ENCODE measurements around the gene BSX. TPM values are rescaled to one million over a fixed set of nuclear protein-coding genes. Genes with fewer than 3 reads are reported as not detected.

BSX gene
- total RNA-seq, 5 donors from 2014 or later (not counting 1 experiment from before 2014, with no cell fraction given) = not detected

GRCh38 chr11:122979815-122980595 lies 1.6 kb downstream of the BSX start:
- H3K9me3 Mint-ChIP-seq = no peaks in the 10 kb centered on the region
- Histone ChIP-seq H3K9me3 (no peaks in the 10 kb centered on the region), H3K4me1 (ENCODE audit: control insufficient read depth in 1 of 2, extremely low read depth in 1 of 2, insufficient read depth in 2 of 2, low read length in 2 of 2) (peaks cover 0 to 45% of the 10 kb centered on the region in 2 experiments), H3K36me3 (ENCODE audit: control insufficient read depth in 2 of 2, extremely low read depth in 1 of 2, insufficient read depth in 1 of 2, low read length in 1 of 2) (no peaks in the 10 kb centered on the region), H3K27ac (ENCODE audit: low read length) (no peak overlapping the region), H3K27me3 (replicated peaks in 1 of 2; ENCODE audit: control insufficient read depth in 2 of 2, extremely low read depth in 1 of 2, insufficient read depth in 2 of 2, low read length in 1 of 2) (peaks cover 27 to 82% of the 10 kb centered on the region in 2 experiments), H3K4me3 (ENCODE audit: control insufficient read depth in 1 of 2, extremely low read depth in 1 of 2, low read length in 1 of 2) (no peak overlapping the region)
- ATAC-seq (replicated peaks in 1 of 4) (no peak), DNase-seq (no peak)
- ChIA-PET CTCF (no interaction called here), POLR2A (no interaction called here)
- peaks cover 48 to 54% (median 51%) of the 10 kb centered on the region in 3 donors for H3K4me1 Mint-ChIP-seq
- H3K27ac Mint-ChIP-seq = peak overlapping the region in 1 of 2 donors; percentile 4
- WGBS (ENCODE audit: insufficient coverage) = 8% methylated on average over 26 of the region's 27 CpGs
- peak overlapping the region in 1 of 3 donors; percentile 34 for H3K4me3 Mint-ChIP-seq
- H3K36me3 Mint-ChIP-seq = peaks cover 5% of the 10 kb centered on the region
- peaks cover 74 to 90% of the 10 kb centered on the region in 2 donors for H3K27me3 Mint-ChIP-seq

GRCh38 chr11:122979103-122979814 lies 2.4 kb downstream of the BSX start:
- Mint-ChIP-seq H3K27ac (peak overlapping the region in 1 of 2 donors; percentile 4), H3K9me3 (no peaks in the 10 kb centered on the region), H3K4me1 (peaks cover 46 to 54% (median 47%) of the 10 kb centered on the region in 3 donors), H3K36me3 (peaks cover 5% of the 10 kb centered on the region), H3K27me3 (peaks cover 82 to 91% of the 10 kb centered on the region in 2 donors), H3K4me3 (peak overlapping the region in 1 of 3 donors; percentile 34)
- ATAC-seq (replicated peaks in 1 of 4) = no peak
- peaks cover 0 to 39% of the 10 kb centered on the region in 2 experiments for H3K4me1 ChIP-seq (ENCODE audit: control insufficient read depth in 1 of 2, extremely low read depth in 1 of 2, insufficient read depth in 2 of 2, low read length in 2 of 2)
- DNase-seq = no peak
- no peak overlapping the region for H3K27ac ChIP-seq (ENCODE audit: low read length)
- POLR2A ChIA-PET = no interaction called here
- no peaks in the 10 kb centered on the region for H3K9me3 ChIP-seq
- CTCF ChIA-PET = interaction anchor here in 1 of 2 donors (0.6 kb wide), 1 partner anchor 268 kb away, joined by 3 read pairs; no protein-coding TSS in a partner anchor
- WGBS (ENCODE audit: insufficient coverage) = 12% methylated on average over 24 of the region's 44 CpGs
- peaks cover 34 to 76% of the 10 kb centered on the region in 2 experiments for H3K27me3 ChIP-seq (replicated peaks in 1 of 2; ENCODE audit: control insufficient read depth in 2 of 2, extremely low read depth in 1 of 2, insufficient read depth in 2 of 2, low read length in 1 of 2)
- no peak overlapping the region for H3K4me3 ChIP-seq (ENCODE audit: control insufficient read depth in 1 of 2, extremely low read depth in 1 of 2, low read length in 1 of 2)
- no peaks in the 10 kb centered on the region for H3K36me3 ChIP-seq (ENCODE audit: control insufficient read depth in 2 of 2, extremely low read depth in 1 of 2, insufficient read depth in 1 of 2, low read length in 1 of 2)

- H3K9me3 ChIP-seq = no peaks in the 10 kb centered on the region
- H3K36me3 Mint-ChIP-seq = peaks cover 5% of the 10 kb centered on the region
- peaks cover 41 to 66% of the 10 kb centered on the region in 2 experiments for H3K27me3 ChIP-seq (replicated peaks in 1 of 2; ENCODE audit: control insufficient read depth in 2 of 2, extremely low read depth in 1 of 2, insufficient read depth in 2 of 2, low read length in 1 of 2)
- DNase-seq (no peak), ATAC-seq (replicated peaks in 1 of 4) (no peak)
- H3K4me3 Mint-ChIP-seq = peak overlapping the region in 1 of 3 donors; percentile 22
- WGBS (ENCODE audit: insufficient coverage) = no CpG with 5 or more reads among the region's 7 CpGs
- H3K4me3 ChIP-seq (ENCODE audit: control insufficient read depth in 1 of 2, extremely low read depth in 1 of 2, low read length in 1 of 2) = no peak overlapping the region
- peaks cover 38 to 47% (median 39%) of the 10 kb centered on the region in 3 donors for H3K4me1 Mint-ChIP-seq
- no peaks in the 10 kb centered on the region for H3K36me3 ChIP-seq (ENCODE audit: control insufficient read depth in 2 of 2, extremely low read depth in 1 of 2, insufficient read depth in 1 of 2, low read length in 1 of 2)
- H3K27me3 Mint-ChIP-seq = peaks cover 85 to 90% of the 10 kb centered on the region in 2 donors
- no peaks in the 10 kb centered on the region for H3K9me3 Mint-ChIP-seq
- POLR2A ChIA-PET = no interaction called here
- CTCF ChIA-PET = no interaction called here
- peak overlapping the region in 1 of 2 donors; percentile 40 for H3K27ac Mint-ChIP-seq
- H3K4me1 ChIP-seq (ENCODE audit: control insufficient read depth in 1 of 2, extremely low read depth in 1 of 2, insufficient read depth in 2 of 2, low read length in 2 of 2) = peaks cover 0 to 30% of the 10 kb centered on the region in 2 experiments
- no peak overlapping the region for H3K27ac ChIP-seq (ENCODE audit: low read length)
These were observed 3.4 kb downstream of the BSX start for GRCh38 chr11:122978299-122978620.

GRCh38 chr11:122977470-122978298 lies 4.0 kb downstream of the BSX start:
- ChIA-PET CTCF (no interaction called here), POLR2A (no interaction called here)
- peaks cover 0 to 30% of the 10 kb centered on the region in 2 experiments for H3K4me1 ChIP-seq (ENCODE audit: control insufficient read depth in 1 of 2, extremely low read depth in 1 of 2, insufficient read depth in 2 of 2, low read length in 2 of 2)
- H3K4me3 ChIP-seq (ENCODE audit: control insufficient read depth in 1 of 2, extremely low read depth in 1 of 2, low read length in 1 of 2) = no peak overlapping the region
- peak overlapping the region in 1 of 3 donors; percentile 50 for H3K4me3 Mint-ChIP-seq
- no peak for ATAC-seq (replicated peaks in 1 of 4)
- no peak for DNase-seq
- WGBS (ENCODE audit: insufficient coverage) = 9% methylated on average over 30 of the region's 50 CpGs
- H3K4me1 Mint-ChIP-seq = peaks cover 34 to 42% (median 34%) of the 10 kb centered on the region in 3 donors
- no peak overlapping the region for H3K27ac ChIP-seq (ENCODE audit: low read length)
- H3K36me3 Mint-ChIP-seq = peaks cover 5% of the 10 kb centered on the region
- no peaks in the 10 kb centered on the region for H3K9me3 Mint-ChIP-seq
- peaks cover 38 to 62% of the 10 kb centered on the region in 2 experiments for H3K27me3 ChIP-seq (replicated peaks in 1 of 2; ENCODE audit: control insufficient read depth in 2 of 2, extremely low read depth in 1 of 2, insufficient read depth in 2 of 2, low read length in 1 of 2)
- H3K27me3 Mint-ChIP-seq = peaks cover 84 to 86% of the 10 kb centered on the region in 2 donors
- H3K36me3 ChIP-seq (ENCODE audit: control insufficient read depth in 2 of 2, extremely low read depth in 1 of 2, insufficient read depth in 1 of 2, low read length in 1 of 2) = no peaks in the 10 kb centered on the region
- peak overlapping the region in 1 of 2 donors; percentile 40 for H3K27ac Mint-ChIP-seq
- H3K9me3 ChIP-seq = no peaks in the 10 kb centered on the region

GRCh38 chr11:122976734-122977469 lies 4.7 kb downstream of the BSX start:
- Histone ChIP-seq H3K27me3 (replicated peaks in 1 of 2; ENCODE audit: control insufficient read depth in 2 of 2, extremely low read depth in 1 of 2, insufficient read depth in 2 of 2, low read length in 1 of 2) (peaks cover 33 to 60% of the 10 kb centered on the region in 2 experiments), H3K27ac (ENCODE audit: low read length) (no peak overlapping the region), H3K4me1 (ENCODE audit: control insufficient read depth in 1 of 2, extremely low read depth in 1 of 2, insufficient read depth in 2 of 2, low read length in 2 of 2) (peaks cover 0 to 30% of the 10 kb centered on the region in 2 experiments), H3K36me3 (ENCODE audit: control insufficient read depth in 2 of 2, extremely low read depth in 1 of 2, insufficient read depth in 1 of 2, low read length in 1 of 2) (no peaks in the 10 kb centered on the region), H3K4me3 (ENCODE audit: control insufficient read depth in 1 of 2, extremely low read depth in 1 of 2, low read length in 1 of 2) (no peak overlapping the region), H3K9me3 (no peaks in the 10 kb centered on the region)
- peaks cover 76 to 78% of the 10 kb centered on the region in 2 donors for H3K27me3 Mint-ChIP-seq
- peaks cover 31 to 34% (median 32%) of the 10 kb centered on the region in 3 donors for H3K4me1 Mint-ChIP-seq
- H3K27ac Mint-ChIP-seq = no peak overlapping the region
- DNase-seq (no peak), ATAC-seq (replicated peaks in 1 of 4) (no peak)
- CTCF ChIA-PET = no interaction called here
- WGBS (ENCODE audit: insufficient coverage) = 8% methylated on average over 50 of the region's 50 CpGs
- H3K4me3 Mint-ChIP-seq = peak overlapping the region in 1 of 3 donors; percentile 50
- H3K9me3 Mint-ChIP-seq = no peaks in the 10 kb centered on the region
- POLR2A ChIA-PET = no interaction called here
- peaks cover 5% of the 10 kb centered on the region for H3K36me3 Mint-ChIP-seq
